Peyer's patch (tissue), 4 donors: Measurements from ENCODE around the gene TSSK2. TPM values are rescaled to one million over a fixed set of nuclear protein-coding genes. Genes with fewer than 3 reads are reported as not detected.

Source experiments
- DNase-seq, 3 donors: peaks; one replicate each; pipeline ENCODE4 v3.0.0-alpha.2; 2017 to 2019
- H3K27ac ChIP-seq, 4 donors: fragments of 200-600 bp; sonication (generic); one replicate each; pipeline ENCODE4 v1.5.1; 2016 to 2019
- H3K27me3 ChIP-seq, 2 donors: fragments of 200-600 bp; sonication (generic); one replicate each; pipeline ENCODE4 v1.5.1; 2019
- H3K36me3 ChIP-seq, 3 donors: fragments of 200-600 bp; sonication (generic); one replicate each; pipeline ENCODE4 v1.5.1; 2016 to 2019
- H3K4me1 ChIP-seq, 4 donors: fragments of 200-600 bp; sonication (generic); one replicate each; pipeline ENCODE4 v1.5.1; 2016 to 2019
- H3K4me3 ChIP-seq, 4 donors: fragments of 200-600 bp; sonication (generic); 1 replicate in 3 of 4; 2 replicates in 1 of 4; pipeline ENCODE4 v1.5.1; 2016 to 2019; ENCODE audit warnings: mild to moderate bottlenecking in 1 of 4
- H3K9me3 ChIP-seq, 4 donors: fragments of 200-600 bp; sonication (generic); one replicate each; pipeline ENCODE4 v1.5.1; 2016 to 2019; ENCODE audit warnings: mild to moderate bottlenecking in 1 of 4
- CTCF ChIP-seq, 6 experiments: fragments of 450-650 bp in 4 of 6; fragments of 200-600 bp in 2 of 6; sonication (generic) in 1 of 6; IDR thresholded peaks; one replicate each; pipeline ENCODE4 v1.5.1; 2017 to 2019; ENCODE audit warnings: antibody characterized with exemption in 6 of 6, mild to moderate bottlenecking in 3 of 6, moderate library complexity in 1 of 6
- POLR2A ChIP-seq, 2 donors: fragments of 450-650 bp; IDR thresholded peaks; one replicate each; pipeline ENCODE4 v1.5.1; 2017; ENCODE audit warnings: antibody characterized with exemption in 2 of 2, mild to moderate bottlenecking in 2 of 2, moderate library complexity in 2 of 2
- total RNA-seq, 4 donors: library from RNA; depleted of rRNA; stranded (reverse); fragments of >200 nt; gene quantifications; one replicate each; pipeline ENCODE4 v1.1.0, GENCODE V29; 2016

The TSSK2 gene
- total RNA-seq, 4 donors from 2014 or later, result 0.85 TPM; not detected in 3

- Histone ChIP-seq H3K27ac (no peak overlapping the region), H3K4me1 (no peaks in the 10 kb centered on the region), H3K27me3 (no peaks in the 10 kb centered on the region), H3K4me3 (no peak overlapping the region), H3K36me3 (peaks cover 0 to 47% (median 0%) of the 10 kb centered on the region in 3 donors), H3K9me3 (no peaks in the 10 kb centered on the region)
- no peak for DNase-seq
- no peak for TF ChIP-seq POLR2A (IDR thresholded peaks at IDR 0.05)
These were observed 2.5 kb downstream of the TSSK2 start for GRCh38 chr22:19133561-19133960.

- TF ChIP-seq POLR2A (IDR thresholded peaks at IDR 0.05) (no peak), CTCF (IDR thresholded peaks at IDR 0.05) (no peak)
- Histone ChIP-seq H3K27me3 (no peaks in the 10 kb centered on the region), H3K9me3 (no peaks in the 10 kb centered on the region), H3K4me1 (no peaks in the 10 kb centered on the region), H3K27ac (no peak overlapping the region), H3K4me3 (no peak overlapping the region), H3K36me3 (peaks cover 0 to 55% (median 0%) of the 10 kb centered on the region in 3 donors)
- no peak for DNase-seq
These were observed 3.2 kb downstream of the TSSK2 start for GRCh38 chr22:19134176-19134831.

- no peak for TF ChIP-seq CTCF (IDR thresholded peaks at IDR 0.05)
- TF ChIP-seq POLR2A (IDR thresholded peaks at IDR 0.05), result no peak
- H3K27ac ChIP-seq, result no peak overlapping the region
- H3K4me1 ChIP-seq, result no peaks in the 10 kb centered on the region
- DNase-seq, result no peak
- no peaks in the 10 kb centered on the region for H3K27me3 ChIP-seq
- no peak overlapping the region for H3K4me3 ChIP-seq
- no peaks in the 10 kb centered on the region for H3K9me3 ChIP-seq
- H3K36me3 ChIP-seq, result peaks cover 0 to 60% (median 0%) of the 10 kb centered on the region in 3 donors
These were observed 3.8 kb downstream of the TSSK2 start for GRCh38 chr22:19134874-19135273.

- Histone ChIP-seq H3K36me3 (peaks cover 0 to 79% (median 0%) of the 10 kb centered on the region in 3 donors), H3K9me3 (no peaks in the 10 kb centered on the region), H3K27me3 (no peaks in the 10 kb centered on the region), H3K4me1 (no peaks in the 10 kb centered on the region), H3K27ac (no peak overlapping the region), H3K4me3 (no peak overlapping the region)
- TF ChIP-seq CTCF (IDR thresholded peaks at IDR 0.05) (no peak), POLR2A (IDR thresholded peaks at IDR 0.05) (no peak)
- no peak for DNase-seq
These were observed 5.8 kb downstream of the TSSK2 start for GRCh38 chr22:19136915-19137314.

- no peak overlapping the region for H3K4me3 ChIP-seq
- H3K9me3 ChIP-seq, result no peaks in the 10 kb centered on the region
- no peak overlapping the region for H3K27ac ChIP-seq
- H3K36me3 ChIP-seq, result peaks cover 0 to 85% (median 0%) of the 10 kb centered on the region in 3 donors
- no peaks in the 10 kb centered on the region for H3K27me3 ChIP-seq
- no peak for DNase-seq
- no peaks in the 10 kb centered on the region for H3K4me1 ChIP-seq
- no peak for TF ChIP-seq POLR2A (IDR thresholded peaks at IDR 0.05)
- no peak for TF ChIP-seq CTCF (IDR thresholded peaks at IDR 0.05)
These were observed 6.5 kb downstream of the TSSK2 start for GRCh38 chr22:19137384-19138216.
